Measurements from ENCODE around the gene GREM1. TPM values are rescaled to one million over a fixed set of nuclear protein-coding genes. Genes with fewer than 3 reads are reported as not detected.

The GREM1 gene
- total and polyA plus RNA-seq, 9 of the 15 experiments (the other 6 are each of a cell fraction or from before 2014, with no cell fraction given) = 0.01 to 0.20 (median 0.06) TPM; not detected in 6

GRCh38 chr15:32701863-32702262, 15.9 kb upstream of the GREM1 start:
- BruUV-seq (replicated peaks) = no TSS peak
- TF ChIP-seq SMAD4 (CRISPR knock-in tag; conservative IDR thresholded peaks at IDR 0.05) = no peak
- no peak for TF ChIP-seq MEF2A (IDR thresholded peaks at IDR 0.05; ENCODE audit: control insufficient read depth, low read depth, low read length)
- TF ChIP-seq, protein P1, sequence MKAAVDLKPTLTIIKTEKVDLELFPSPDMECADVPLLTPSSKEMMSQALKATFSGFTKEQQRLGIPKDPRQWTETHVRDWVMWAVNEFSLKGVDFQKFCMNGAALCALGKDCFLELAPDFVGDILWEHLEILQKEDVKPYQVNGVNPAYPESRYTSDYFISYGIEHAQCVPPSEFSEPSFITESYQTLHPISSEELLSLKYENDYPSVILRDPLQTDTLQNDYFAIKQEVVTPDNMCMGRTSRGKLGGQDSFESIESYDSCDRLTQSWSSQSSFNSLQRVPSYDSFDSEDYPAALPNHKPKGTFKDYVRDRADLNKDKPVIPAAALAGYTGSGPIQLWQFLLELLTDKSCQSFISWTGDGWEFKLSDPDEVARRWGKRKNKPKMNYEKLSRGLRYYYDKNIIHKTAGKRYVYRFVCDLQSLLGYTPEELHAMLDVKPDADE (conservative IDR thresholded peaks at IDR 0.05; ENCODE audit: control insufficient read depth, low read depth, low read length) = no peak
- no peak for TF ChIP-seq MYBL2 (IDR thresholded peaks at IDR 0.05; ENCODE audit: low read depth)
- no peak for TF ChIP-seq MYBL2 (CRISPR knock-in tag; IDR thresholded peaks at IDR 0.05; ENCODE audit: borderline replicate concordance)
- TF ChIP-seq KLF1 (tag; IDR thresholded peaks at IDR 0.05) = no peak
- TF ChIP-seq HNRNPH1 (optimal IDR thresholded peaks at IDR 0.05; ENCODE audit: low read depth, low read length) = no peak
- no peak for TF ChIP-seq TARDBP (IDR thresholded peaks at IDR 0.05)
- no peak for TF ChIP-seq ZNF408 (CRISPR knock-in tag; IDR thresholded peaks at IDR 0.05; ENCODE audit: low read depth)
- TF ChIP-seq NFIX (CRISPR knock-in tag; IDR thresholded peaks at IDR 0.05; ENCODE audit: low read depth) = no peak
- no peak for TF ChIP-seq ZKSCAN1 (IDR thresholded peaks at IDR 0.05; ENCODE audit: low read depth, low read length)
- no peak for TF ChIP-seq ZNF384 (IDR thresholded peaks at IDR 0.05; ENCODE audit: low read depth, low read length)
- no peak for TF ChIP-seq MAZ (CRISPR knock-in tag; conservative IDR thresholded peaks at IDR 0.05 in 1 of 2, IDR thresholded peaks at IDR 0.05 in 1 of 2)
- no peak for TF ChIP-seq KHSRP (IDR thresholded peaks at IDR 0.05)
- in situ Hi-C loops (cut with MboI) (no loop called here), intact Hi-C loops (cut with micrococcal nuclease) (no loop called here)
- POLR2A ChIA-PET = no interaction called here
- FAIRE-seq = no peak
- no peaks in the 10 kb centered on the region for H3K9me1 ChIP-seq (ENCODE audit: control insufficient read depth, insufficient read depth, low read length)
- H3K36me3 ChIP-seq (ENCODE audit: control insufficient read depth, insufficient read depth, low read length) = no peaks in the 10 kb centered on the region
- CTCF ChIA-PET (ENCODE audit: low intra/inter-chr PET ratio) = no interaction called here
- no peak overlapping the region for H3K4me2 ChIP-seq (ENCODE audit: insufficient read depth, low read length)
- no peak for DNase-seq (ENCODE audit: extremely low read depth in 1 of 4, low spot score in 3 of 4)
- no peak overlapping the region for H3K4me3 ChIP-seq
- H3K27me3 ChIP-seq (ENCODE audit: control insufficient read depth in 2 of 2, insufficient read depth in 2 of 2, low read length in 2 of 2) = peaks cover 6 to 12% of the 10 kb centered on the region in 2 experiments; a peak in 4 of 5 replicates
- WGBS (ENCODE audit: insufficient coverage, low coverage, missing lambda C conversion rate) = 0% methylated on average over 3 of the region's 3 CpGs
- no peak overlapping the region for H3K27ac ChIP-seq (ENCODE audit: extremely low read depth, low read depth, low read length)
- H3K4me1 ChIP-seq (replicated peaks in 1 of 2; ENCODE audit: control insufficient read depth in 2 of 2, insufficient read depth in 2 of 2, low read length in 2 of 2) = no peaks in the 10 kb centered on the region
- H3K9me3 ChIP-seq (replicated peaks; ENCODE audit: control insufficient read depth, insufficient read depth, low read depth, low read length) = no peaks in the 10 kb centered on the region
- H4K20me1 ChIP-seq (replicated peaks; ENCODE audit: control insufficient read depth, insufficient read depth, low read length) = no peaks in the 10 kb centered on the region
- H2AFZ ChIP-seq (ENCODE audit: low read depth, low read length) = no peak overlapping the region
- no peaks in the 10 kb centered on the region for H3K79me2 ChIP-seq (ENCODE audit: control insufficient read depth, insufficient read depth, low read length)
- H3K9ac ChIP-seq (ENCODE audit: insufficient read depth in 1 of 2, low read depth in 2 of 2, low read length in 2 of 2) = no peak overlapping the region
- ATAC-seq = no peak

Measured in K562 (cell line).